Measurements from ENCODE around the gene GTPBP2.

GRCh38 chr6:43668151-43669028 lies 39.3 kb upstream of the GTPBP2 start:
- TF ChIP-seq SP1 (IDR thresholded peaks at IDR 0.05), result no peak
- TF ChIP-seq LEF1 (IDR thresholded peaks at IDR 0.05; ENCODE audit: borderline replicate concordance), result no peak
- TF ChIP-seq FOXM1 (IDR thresholded peaks at IDR 0.05; ENCODE audit: borderline replicate concordance), result no peak
- TF ChIP-seq ZNF384 (IDR thresholded peaks at IDR 0.05), result no peak

Data from HEK293T (cell line).